OCI-LY7 (cell line): ENCODE results near the gene POU3F2. TPM values are rescaled to one million over a fixed set of nuclear protein-coding genes. Genes with fewer than 3 reads are reported as not detected.

ENCODE experiments used
- BruUV-seq: library from RNA; stranded (reverse); fragments of 400-500 nt; replicated peaks from 2 replicates; lab custom pipeline; 2021; lab: Mats Ljungman, UMichigan
- CTCF ChIA-PET: fragments of 300-600 bp; sonication (Branson Sonifier 250); formaldehyde crosslinking; loops from one replicate; lab custom pipeline; 2022; ENCODE audit warnings: antibody characterized with exemption; ENCODE audit not compliant: unreplicated experiment; lab: Charles Lee
- POLR2A ChIA-PET: fragments of 300-600 bp; sonication (Branson Sonifier 250); formaldehyde crosslinking; loops from one replicate; lab custom pipeline; 2022; ENCODE audit warnings: antibody characterized with exemption; lab: Charles Lee
- DNase-seq: peaks from one replicate; pipeline ENCODE4 v3.0.0-alpha.2; 2015; ENCODE audit warnings: low spot score
- H2AFZ ChIP-seq: fragments of 200-600 bp; sonication (generic), shearing (Covaris generic); 2 replicates; pipeline ENCODE4 v1.6.1; 2014; ENCODE audit warnings: mild to moderate bottlenecking, antibody characterized with exemption, low read length, moderate library complexity
- H3K27ac ChIP-seq: fragments of 200-600 bp; sonication (generic); 2 replicates; pipeline ENCODE4 v1.5.1; 2014; ENCODE audit warnings: mixed run types, low read depth, mild to moderate bottlenecking, moderate library complexity, low read length, inconsistent platforms; ENCODE audit not compliant: poor library complexity, severe bottlenecking
- H3K36me3 ChIP-seq: fragments of 200-600 bp; sonication (generic); 2 replicates; pipeline ENCODE4 v1.6.1; 2014; ENCODE audit warnings: mild to moderate bottlenecking, antibody characterized with exemption, low read length, moderate library complexity, mixed read lengths; ENCODE audit not compliant: insufficient read depth
- H3K4me1 ChIP-seq: fragments of 200-600 bp; sonication (generic); 2 replicates; pipeline ENCODE4 v1.5.1; 2014; ENCODE audit warnings: mild to moderate bottlenecking, low read length; ENCODE audit not compliant: insufficient read depth, poor library complexity, severe bottlenecking
- H3K4me2 ChIP-seq: fragments of 200-600 bp; sonication (generic); 2 replicates; pipeline ENCODE4 v1.6.1; 2014; ENCODE audit warnings: mild to moderate bottlenecking, low read length
- H3K4me3 ChIP-seq: fragments of 200-600 bp; sonication (generic); 2 replicates; pipeline ENCODE4 v1.5.1; 2014; ENCODE audit warnings: mild to moderate bottlenecking, low read depth, low read length; ENCODE audit not compliant: poor library complexity, severe bottlenecking
- H3K79me2 ChIP-seq: fragments of 200-600 bp; sonication (generic); 2 replicates; pipeline ENCODE4 v1.6.1; 2016; ENCODE audit warnings: low read depth, mild to moderate bottlenecking, low read length, moderate library complexity, mixed read lengths; ENCODE audit not compliant: insufficient read depth
- H3K9me2 ChIP-seq: fragments of 200-600 bp; sonication (generic); 2 replicates; pipeline ENCODE4 v1.6.1; 2016; ENCODE audit warnings: mild to moderate bottlenecking, low read length, mixed read lengths; ENCODE audit not compliant: insufficient read depth
- H3K9me3 ChIP-seq: fragments of 200-600 bp; sonication (generic); 2 replicates; pipeline ENCODE4 v1.6.1; 2014; ENCODE audit warnings: mild to moderate bottlenecking, mixed run types, low read length, mixed read lengths
- H4K20me1 ChIP-seq: fragments of 200-600 bp; sonication (generic); 2 replicates; pipeline ENCODE4 v1.6.1; 2014; ENCODE audit warnings: mild to moderate bottlenecking, antibody characterized with exemption, low read length, moderate library complexity, mixed read lengths; ENCODE audit not compliant: insufficient read depth
- CTCF ChIP-seq: fragments of 200-600 bp; sonication (generic); conservative IDR thresholded peaks from 2 replicates; pipeline ENCODE4 v1.5.1; 2014; ENCODE audit warnings: mild to moderate bottlenecking, antibody characterized with exemption, low read length, moderate library complexity, mixed read lengths
- EZH2phosphoT487 ChIP-seq: fragments of 200-600 bp; sonication (generic); IDR thresholded peaks from 2 replicates; pipeline ENCODE4 v1.6.1; 2018; ENCODE audit warnings: low read depth, borderline replicate concordance, mild to moderate bottlenecking, mixed run types, antibody characterized with exemption, low read length, moderate library complexity, mixed read lengths
- intact Hi-C: fragments of 100-400 bp; cut with micrococcal nuclease; formaldehyde crosslinking; loops from one replicate; pipeline ENCODE4 v1.10.0; 2022; ENCODE audit not compliant: unreplicated experiment
- total RNA-seq, 2 experiments: library from RNA; depleted of rRNA in 1 of 2; stranded (reverse); fragments of >200 nt in 1 of 2; shearing (Covaris generic) in 1 of 2; gene quantifications; 2 replicates each; pipeline ENCODE4 v1.2.3, GENCODE V29; 2014 to 2022

The POU3F2 gene
- total RNA-seq, 2 experiments from 2014 or later, result not detected

- Histone ChIP-seq H3K27ac (no peak overlapping the region), H3K36me3 (no peaks in the 10 kb centered on the region), H3K4me2 (no peak overlapping the region), H3K4me3 (no peak overlapping the region), H3K4me1 (no peaks in the 10 kb centered on the region), H3K9me3 (no peaks in the 10 kb centered on the region), H4K20me1 (no peaks in the 10 kb centered on the region), H2AFZ (no peak overlapping the region), H3K79me2 (no peaks in the 10 kb centered on the region), H3K9me2 (no peaks in the 10 kb centered on the region)
- CTCF ChIA-PET, result no interaction called here
- no peak for DNase-seq
- BruUV-seq, result no TSS peak
- intact Hi-C loops, result no loop called here
- no peak for TF ChIP-seq CTCF
- no peak for TF ChIP-seq EZH2phosphoT487
- POLR2A ChIA-PET, result no interaction called here
These were observed 12.5 kb upstream of the POU3F2 start for GRCh38 chr6:98821756-98822405.

- Histone ChIP-seq H3K9me3 (no peaks in the 10 kb centered on the region), H4K20me1 (no peaks in the 10 kb centered on the region), H3K36me3 (no peaks in the 10 kb centered on the region), H3K4me2 (no peak overlapping the region), H2AFZ (no peak overlapping the region), H3K79me2 (no peaks in the 10 kb centered on the region), H3K4me1 (no peaks in the 10 kb centered on the region), H3K27ac (no peak overlapping the region), H3K9me2 (no peaks in the 10 kb centered on the region), H3K4me3 (no peak overlapping the region)
- no peak for DNase-seq
- ChIA-PET POLR2A (no interaction called here), CTCF (no interaction called here)
- intact Hi-C loops, result no loop called here
- BruUV-seq, result no TSS peak
- TF ChIP-seq CTCF, result no peak
- no peak for TF ChIP-seq EZH2phosphoT487
These were observed 10.8 kb upstream of the POU3F2 start for GRCh38 chr6:98823428-98824161.
